H1 (cell line): ENCODE results near the gene IRF7. TPM values are rescaled to one million over a fixed set of nuclear protein-coding genes. Genes with fewer than 3 reads are reported as not detected.

Experiments
- CTCF ChIA-PET: fragments of 300-600 bp; sonication (Branson Sonifier 250); formaldehyde crosslinking; loops from one replicate; lab custom pipeline; 2021; ENCODE audit not compliant: partially characterized antibody; lab: Charles Lee
- POLR2A ChIA-PET: fragments of 300-600 bp; sonication (Branson Sonifier 250); formaldehyde crosslinking; loops from one replicate; lab custom pipeline; 2021; ENCODE audit warnings: inconsistent platforms; ENCODE audit not compliant: partially characterized antibody; lab: Charles Lee
- DNase-seq, 2 experiments: peaks; one replicate each; pipeline versions ENCODE4 v3.0.0 to v3.0.0-alpha.2; 2010 to 2022; ENCODE audit warnings: low spot score in 2 of 2, low read depth in 1 of 2, mixed read lengths in 1 of 2
- FAIRE-seq: peaks from 2 replicates; lab custom pipeline; 2011; peaks lifted over from hg19 to GRCh38; lab: Jason Lieb, UNC
- H2AFZ ChIP-seq: 2 replicates; pipeline ENCODE4 v1.8.1; 2012; ENCODE audit warnings: low read length, inconsistent platforms
- H2AK5ac ChIP-seq: 2 replicates; pipeline ENCODE4 v1.6.1; 2013; ENCODE audit warnings: low read depth, low read length
- H2BK120ac ChIP-seq: replicated peaks from 2 replicates; pipeline ENCODE3; 2013; ENCODE audit warnings: low read depth, low read length, inconsistent platforms
- H2BK12ac ChIP-seq: 2 replicates; pipeline ENCODE4 v1.6.1; 2013; ENCODE audit warnings: low read depth, low read length
- H2BK15ac ChIP-seq: 2 replicates; pipeline ENCODE4 v1.6.1; 2013; ENCODE audit warnings: low read length
- H2BK20ac ChIP-seq: 2 replicates; pipeline ENCODE4 v1.6.1; 2013; ENCODE audit warnings: low read length
- H2BK5ac ChIP-seq: 2 replicates; pipeline ENCODE4 v1.6.1; 2013; ENCODE audit warnings: low read depth, low read length
- H3K14ac ChIP-seq: 2 replicates; pipeline ENCODE4 v1.6.1; 2013; ENCODE audit warnings: inconsistent platforms; ENCODE audit not compliant: insufficient read length
- H3K18ac ChIP-seq: 2 replicates; pipeline ENCODE4 v1.6.1; 2013; ENCODE audit warnings: low read length; ENCODE audit errors: extremely low read depth
- H3K23ac ChIP-seq: 2 replicates; pipeline ENCODE4 v1.6.1; 2013; ENCODE audit warnings: inconsistent platforms; ENCODE audit not compliant: insufficient read length
- H3K23me2 ChIP-seq: 2 replicates; pipeline ENCODE4 v1.6.1; 2013; ENCODE audit warnings: low read depth, low read length
- H3K27ac ChIP-seq: 2 replicates; pipeline ENCODE4 v1.6.1; 2011; ENCODE audit warnings: low read depth, low read length, inconsistent platforms
- H3K27me3 ChIP-seq, 4 experiments: replicated peaks in 1 of 4; 1 replicate in 1 of 4; 2 replicates in 3 of 4; pipeline versions ENCODE4 v1.6.1 to v1.8.1; 2011 to 2013; ENCODE audit warnings: low read length in 3 of 4, mild to moderate bottlenecking in 3 of 4, inconsistent platforms in 2 of 4, mixed read lengths in 2 of 4, moderate library complexity in 1 of 4; ENCODE audit not compliant: control insufficient read depth in 3 of 4, insufficient read depth in 3 of 4; ENCODE audit errors: extremely low read depth in 1 of 4
- H3K36me3 ChIP-seq, 4 experiments: 2 replicates each; pipeline versions ENCODE4 v1.6.1 to v1.8.1; 2011 to 2013; ENCODE audit warnings: mild to moderate bottlenecking in 4 of 4, low read length in 3 of 4, moderate library complexity in 2 of 4, control low read depth in 1 of 4, inconsistent platforms in 1 of 4; ENCODE audit not compliant: insufficient read depth in 4 of 4, control insufficient read depth in 2 of 4
- H3K4ac ChIP-seq: replicated peaks from 2 replicates; pipeline ENCODE3; 2013; ENCODE audit warnings: low read length, low read depth, mixed read lengths, inconsistent platforms; ENCODE audit not compliant: insufficient read length
- H3K4me1 ChIP-seq, 4 experiments: replicated peaks in 1 of 4; 1 replicate in 1 of 4; 2 replicates in 3 of 4; pipeline versions ENCODE4 v1.6.1 to v1.8.1; 2011 to 2013; ENCODE audit warnings: low read length in 3 of 4, inconsistent platforms in 2 of 4, mixed read lengths in 1 of 4; ENCODE audit not compliant: insufficient read depth in 4 of 4, control insufficient read depth in 3 of 4
- H3K4me2 ChIP-seq, 2 experiments: 2 replicates each; pipeline versions ENCODE4 v1.6.1 to v1.8.1; 2011 to 2013; ENCODE audit warnings: low read depth in 2 of 2, low read length in 2 of 2, control low read depth in 1 of 2, inconsistent platforms in 1 of 2, mild to moderate bottlenecking in 1 of 2; ENCODE audit not compliant: insufficient read depth in 1 of 2
- H3K4me3 ChIP-seq, 4 experiments: fragments of 200-600, 300-600 bp in 1 of 4; sonication (generic), shearing (Covaris generic), sonication (Bioruptor Twin) in 1 of 4; 2 replicates each; pipeline versions ENCODE4 v1.5.1 to v1.8.1; 2011 to 2016; ENCODE audit warnings: low read length in 4 of 4, low read depth in 3 of 4, control low read depth in 2 of 4, inconsistent platforms in 2 of 4, mild to moderate bottlenecking in 2 of 4, mixed read lengths in 1 of 4, moderate library complexity in 1 of 4; ENCODE audit not compliant: insufficient read depth in 2 of 4; ENCODE audit errors: extremely low read depth in 1 of 4
- H3K56ac ChIP-seq: replicated peaks from 2 replicates; pipeline ENCODE3; 2013; ENCODE audit warnings: low read depth, mild to moderate bottlenecking, mixed read lengths, low read length, inconsistent platforms; ENCODE audit not compliant: insufficient read length
- H3K79me1 ChIP-seq: 2 replicates; pipeline ENCODE4 v1.6.1; 2013; ENCODE audit warnings: low read depth, low read length, control low read depth
- H3K79me2 ChIP-seq, 2 experiments: 2 replicates each; pipeline versions ENCODE4 v1.6.1 to v1.8.1; 2012 to 2013; ENCODE audit warnings: low read length in 2 of 2, mild to moderate bottlenecking in 2 of 2, inconsistent platforms in 1 of 2; ENCODE audit not compliant: insufficient read depth in 2 of 2, control insufficient read depth in 1 of 2
- H3K9ac ChIP-seq, 4 experiments: replicated peaks in 1 of 4; 1 replicate in 1 of 4; 2 replicates in 3 of 4; pipeline versions ENCODE4 v1.6.1 to v1.8.1; 2011 to 2013; ENCODE audit warnings: low read depth in 3 of 4, low read length in 3 of 4, control low read depth in 2 of 4, mild to moderate bottlenecking in 2 of 4, moderate library complexity in 2 of 4, inconsistent platforms in 1 of 4; ENCODE audit errors: extremely low read depth in 1 of 4
- H3K9me3 ChIP-seq, 2 experiments: 2 replicates each; pipeline versions ENCODE4 v1.6.1 to v1.8.1; 2012 to 2013; ENCODE audit warnings: mild to moderate bottlenecking in 2 of 2, moderate library complexity in 2 of 2, control low read depth in 1 of 2, inconsistent platforms in 1 of 2, low read depth in 1 of 2, low read length in 1 of 2, mixed read lengths in 1 of 2; ENCODE audit not compliant: insufficient read depth in 2 of 2
- H4K20me1 ChIP-seq, 2 experiments: replicated peaks in 1 of 2; 2 replicates each; pipeline versions ENCODE3 to v1.8.1; 2011 to 2013; ENCODE audit warnings: inconsistent platforms in 2 of 2, low read length in 2 of 2, mild to moderate bottlenecking in 1 of 2; ENCODE audit not compliant: insufficient read depth in 2 of 2, control insufficient read depth in 1 of 2
- H4K5ac ChIP-seq: 2 replicates; pipeline ENCODE4 v1.6.1; 2013; ENCODE audit warnings: low read length, low read depth, mixed read lengths, inconsistent platforms; ENCODE audit not compliant: insufficient read length
- H4K8ac ChIP-seq: 2 replicates; pipeline ENCODE4 v1.8.0; 2013; ENCODE audit warnings: mild to moderate bottlenecking, moderate library complexity, low read length, inconsistent platforms; ENCODE audit not compliant: insufficient read depth; ENCODE audit errors: extremely low read depth
- H4K91ac ChIP-seq: replicated peaks from 2 replicates; pipeline ENCODE3; 2013; ENCODE audit warnings: low read length, mixed read lengths, inconsistent platforms; ENCODE audit not compliant: insufficient read length
- MAFK ChIP-seq: IDR thresholded peaks from 2 replicates; pipeline ENCODE4 v1.6.1; 2012; ENCODE audit warnings: low read depth, mild to moderate bottlenecking, improper control_type of control experiment, low read length
- WGBS, 2 experiments: shearing (Covaris generic) in 1 of 2; methylation state at CpG; one replicate each; pipeline versions ENCODE4 v1.1.6 to v1.1.7; 2013 to 2015; ENCODE audit warnings: low lambda C conversion rate in 2 of 2, mixed read lengths in 2 of 2, inconsistent platforms in 1 of 2, low coverage in 1 of 2, missing lambda C conversion rate in 1 of 2; ENCODE audit not compliant: insufficient replicate concordance in 2 of 2, insufficient coverage in 1 of 2, insufficient read length in 1 of 2; ENCODE audit errors: extremely low coverage in 1 of 2, missing lambda C conversion rate in 1 of 2; 5-methylcytosine and 5-hydroxymethylcytosine counted together
- polyA plus RNA-seq, 7 experiments: library from polyadenylated mRNA; depleted of rRNA in 3 of 7; stranded (reverse) in 5 of 7; unstranded in 2 of 7; fragments of >200 nt in 5 of 7; fragments of 200-250 nt in 2 of 7; gene quantifications; 1 replicate in 5 of 7; 2 replicates in 1 of 7; 4 replicates in 1 of 7; pipeline versions ENCODE4 v1.2.1 to v1.2.3, GENCODE V29; 2011 to 2013; ENCODE audit warnings: missing spikeins in 2 of 7, mixed read lengths in 2 of 7
- total RNA-seq: library from RNA; stranded (reverse); fragmentation: NEBNext Ultra II Directional; extraction: Animal tissue kit (Norgen Biotek cat#: 25700); gene quantifications from 2 replicates; pipeline ENCODE4 v1.2.1, GENCODE V29; 2021

IRF7 gene
- total and polyA plus RNA-seq, 2 of the 8 experiments (the other 6 are each of a cell fraction or from before 2014, with no cell fraction given) = 9.1 to 9.6 TPM

- Histone ChIP-seq H3K9ac (no peak overlapping the region), H2BK5ac (no peak overlapping the region), H3K56ac (no peak overlapping the region), H3K79me2 (no peaks in the 10 kb centered on the region), H3K4me3 (no peak overlapping the region), H2BK120ac (no peak overlapping the region), H3K18ac (no peak overlapping the region), H2AK5ac (no peak overlapping the region), H2BK15ac (no peak overlapping the region), H3K14ac (no peak overlapping the region), H3K23me2 (no peaks in the 10 kb centered on the region), H3K36me3 (peaks cover 0 to 18% (median 6%) of the 10 kb centered on the region in 4 experiments; a peak in 6 of 8 replicates), H3K4me2 (no peak overlapping the region), H3K27ac (no peak overlapping the region), H3K4ac (no peak overlapping the region), H3K4me1 (no peaks in the 10 kb centered on the region), H3K27me3 (no peaks in the 10 kb centered on the region), H2BK12ac (no peak overlapping the region), H2AFZ (no peak overlapping the region), H4K5ac (no peak overlapping the region), H4K8ac (0 out of 2 replicates have a peak overlapping the region, but pooled peaks have one; percentile 11), H4K20me1 (no peaks in the 10 kb centered on the region), H3K79me1 (no peaks in the 10 kb centered on the region), H4K91ac (no peak overlapping the region), H2BK20ac (no peak overlapping the region), H3K9me3 (no peaks in the 10 kb centered on the region), H3K23ac (no peak overlapping the region)
- DNase-seq = no peak
- ChIA-PET POLR2A (interaction anchor here (4.0 kb wide), 1 partner anchor 7 kb away, joined by 19 read pairs; no protein-coding TSS in a partner anchor), CTCF (interaction anchor here (0.8 to 1.9 kb wide), 3 partner anchors 21 to 73 kb away, joined by 3 to 5 read pairs (median 4); no protein-coding TSS in a partner anchor)
- 91% methylated on average over 12 of the region's 15 CpGs; no CpG with 5 or more reads in 1 of the 2 experiments for WGBS, 2 experiments
- FAIRE-seq = no peak
- no peak for TF ChIP-seq MAFK
Measured at GRCh38 chr11:653837-654236, 38.1 kb upstream of the IRF7 start.
